ENCODE results near the gene SNCA. TPM values are rescaled to one million over a fixed set of nuclear protein-coding genes. Genes with fewer than 3 reads are reported as not detected.

The SNCA gene
- total and polyA plus RNA-seq, 2 donors: 10.8 to 24.4 TPM

- DNase-seq (ENCODE audit: extremely low spot score): no peak
- WGBS: 63% methylated on average over 4 of the region's 5 CpGs
- no peaks in the 10 kb centered on the region for H3K36me3 ChIP-seq (ENCODE audit: insufficient read depth)
Measured at GRCh38 chr4:89725268-89725667, 111.7 kb downstream of the SNCA start.

GRCh38 chr4:89724716-89725115 lies 112.2 kb downstream of the SNCA start:
- Histone ChIP-seq H3K4me1 (ENCODE audit: insufficient read depth) (no peaks in the 10 kb centered on the region), H3K27ac (ENCODE audit: low read depth) (no peak overlapping the region), H3K36me3 (ENCODE audit: insufficient read depth) (no peaks in the 10 kb centered on the region), H3K4me3 (ENCODE audit: low read depth, low read length) (no peak overlapping the region)
- no peak for DNase-seq (ENCODE audit: extremely low spot score)
- WGBS: 76% methylated on average over 2 of the region's 2 CpGs

More at GRCh38 chr4:89725268-89725667, 111.7 kb downstream of the SNCA start:
- Histone ChIP-seq H3K4me1 (ENCODE audit: insufficient read depth) (no peaks in the 10 kb centered on the region), H3K27ac (ENCODE audit: low read depth) (no peak overlapping the region), H3K4me3 (ENCODE audit: low read depth, low read length) (no peak overlapping the region)

DNA sequence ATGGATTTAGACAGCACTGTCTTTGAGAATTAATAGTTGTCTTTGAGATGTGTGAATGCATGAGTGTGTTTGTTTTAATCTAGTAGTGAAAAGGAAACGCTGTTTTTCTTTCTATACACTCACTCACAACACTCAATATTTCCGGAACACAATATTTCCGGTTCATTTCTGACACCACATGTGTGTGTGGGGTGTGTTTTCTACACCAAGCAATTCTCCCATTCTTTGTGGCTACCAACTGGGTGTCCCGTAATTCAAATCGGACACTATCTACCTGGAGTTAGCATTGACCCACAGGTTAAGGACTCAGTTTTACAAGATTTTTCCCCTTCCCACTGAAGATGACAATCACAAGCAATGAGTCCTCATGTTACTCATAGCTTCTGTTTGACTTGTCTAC lies 113.9 kb downstream of the SNCA start:
- H3K27ac ChIP-seq (ENCODE audit: low read depth): no peak overlapping the region
- WGBS: 69% methylated on average over 5 of the region's 5 CpGs

GRCh38 chr4:89722517-89722916 lies 114.4 kb downstream of the SNCA start:
- Histone ChIP-seq H3K27ac (ENCODE audit: low read depth) (no peak overlapping the region), H3K4me3 (ENCODE audit: low read depth, low read length) (no peak overlapping the region), H3K36me3 (ENCODE audit: insufficient read depth) (no peaks in the 10 kb centered on the region), H3K4me1 (ENCODE audit: insufficient read depth) (no peaks in the 10 kb centered on the region)
- no peak for DNase-seq (ENCODE audit: extremely low spot score)
- 82% methylated on average over 2 of the region's 2 CpGs for whole genome bisulfite sequencing

More for the DNA sequence above, 113.9 kb downstream of the SNCA start:
- Histone ChIP-seq H3K36me3 (ENCODE audit: insufficient read depth) (no peaks in the 10 kb centered on the region), H3K4me1 (ENCODE audit: insufficient read depth) (no peaks in the 10 kb centered on the region), H3K4me3 (ENCODE audit: low read depth, low read length) (no peak overlapping the region)
- DNase-seq (ENCODE audit: extremely low spot score): no peak

DNA sequence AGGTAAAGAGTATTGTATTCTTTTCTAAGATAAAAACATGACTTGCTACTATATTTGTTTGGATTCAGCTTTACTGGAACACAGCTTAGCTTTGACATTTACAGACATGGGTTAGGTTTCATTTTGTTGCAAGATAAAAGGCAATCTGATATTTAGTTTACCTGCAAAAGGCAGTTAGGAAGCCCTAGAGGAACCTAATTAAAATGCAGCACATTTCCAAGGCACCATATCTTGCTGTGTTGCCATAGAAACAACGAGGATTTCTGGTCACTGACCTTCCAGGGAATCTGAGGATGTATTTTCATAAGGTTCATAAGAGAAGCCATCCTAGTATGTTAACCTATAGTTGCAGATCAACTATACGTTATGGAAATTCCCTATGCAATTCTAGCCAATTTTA lies 116.0 kb downstream of the SNCA start:
- H3K27ac ChIP-seq (ENCODE audit: low read depth): no peak overlapping the region
- H3K36me3 ChIP-seq (ENCODE audit: insufficient read depth): no peaks in the 10 kb centered on the region
- H3K4me3 ChIP-seq (ENCODE audit: low read depth, low read length): no peak overlapping the region
- 57% methylated on average over 2 of the region's 2 CpGs for WGBS
- no peaks in the 10 kb centered on the region for H3K4me1 ChIP-seq (ENCODE audit: insufficient read depth)
- no peak for DNase-seq (ENCODE audit: extremely low spot score)

DNA sequence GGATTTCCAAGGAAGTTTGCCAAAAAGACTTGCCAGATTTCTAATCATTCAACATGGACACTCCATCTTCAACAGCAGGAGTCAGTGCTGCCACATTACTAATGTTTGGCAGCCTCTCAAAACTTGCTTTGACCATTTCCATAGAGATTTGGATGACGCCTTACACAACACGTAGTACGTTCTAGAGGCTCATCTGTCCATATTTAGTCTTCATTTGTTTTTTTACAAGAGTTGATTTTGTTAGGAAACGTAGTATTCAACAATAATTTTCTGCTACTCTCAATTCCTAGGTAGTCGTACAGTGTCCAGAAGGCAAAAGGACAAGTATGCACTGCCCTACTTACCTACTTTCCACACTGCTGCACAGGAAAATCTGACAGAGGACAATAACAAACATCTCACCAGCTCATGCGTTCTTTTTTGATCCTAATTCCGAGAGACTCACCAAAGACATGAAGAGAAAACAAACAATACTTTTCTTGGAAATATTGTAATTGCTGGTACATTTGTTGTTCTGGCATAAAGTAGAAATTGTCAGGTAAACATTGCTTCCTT lies 117.3 kb downstream of the SNCA start:
- Histone ChIP-seq H3K4me1 (ENCODE audit: insufficient read depth) (no peaks in the 10 kb centered on the region), H3K36me3 (ENCODE audit: insufficient read depth) (no peaks in the 10 kb centered on the region), H3K4me3 (ENCODE audit: low read depth, low read length) (no peak overlapping the region), H3K27ac (ENCODE audit: low read depth) (no peak overlapping the region)
- no peak for DNase-seq (ENCODE audit: extremely low spot score)
- WGBS: 87% methylated on average over 7 of the region's 7 CpGs

DNA sequence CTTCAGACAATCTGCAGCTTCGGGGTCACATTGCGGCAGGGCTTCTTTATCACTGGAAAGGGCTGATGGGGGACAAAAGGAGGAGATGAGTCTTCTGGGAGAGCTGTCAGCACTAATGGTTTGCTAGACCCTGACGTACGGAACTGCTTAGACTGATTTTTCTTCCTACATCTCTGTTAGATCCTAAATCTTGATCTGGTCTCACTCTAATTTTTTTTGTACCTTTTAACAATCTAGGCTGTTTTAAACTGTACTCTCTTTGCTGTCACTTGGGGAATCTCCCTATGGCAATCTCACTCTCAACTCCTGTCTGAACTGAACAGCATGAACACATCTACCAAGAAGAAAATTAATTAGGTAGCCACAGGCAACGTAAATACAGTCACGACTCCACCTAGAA lies 120.1 kb downstream of the SNCA start:
- Histone ChIP-seq H3K4me1 (ENCODE audit: insufficient read depth) (no peaks in the 10 kb centered on the region), H3K36me3 (ENCODE audit: insufficient read depth) (no peaks in the 10 kb centered on the region), H3K27ac (ENCODE audit: low read depth) (no peak overlapping the region), H3K4me3 (ENCODE audit: low read depth, low read length) (no peak overlapping the region)
- WGBS: 72% methylated on average over 6 of the region's 6 CpGs
- DNase-seq (ENCODE audit: extremely low spot score): no peak

DNA sequence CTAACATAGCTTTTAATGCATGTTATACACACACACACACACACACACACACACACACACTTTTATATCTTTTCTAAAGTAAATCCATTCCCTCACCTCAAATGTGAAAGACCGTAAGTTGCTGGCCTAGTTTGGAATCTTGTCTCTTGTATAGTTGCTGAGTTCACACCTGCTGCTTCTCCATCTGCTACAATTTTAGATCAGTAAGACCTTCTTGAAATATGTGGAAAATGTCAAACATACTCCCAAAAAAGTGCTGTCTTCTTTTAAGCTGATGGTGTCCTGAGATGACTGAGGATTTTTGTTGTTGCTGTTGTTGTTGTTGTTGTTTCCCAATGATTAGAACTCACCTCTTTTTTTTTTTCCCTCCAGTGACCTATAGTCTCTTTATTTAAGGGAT lies 121.3 kb downstream of the SNCA start:
- 97% methylated on average over 1 of the region's 1 CpG for WGBS
- no peak overlapping the region for H3K4me3 ChIP-seq (ENCODE audit: low read depth, low read length)
- no peaks in the 10 kb centered on the region for H3K4me1 ChIP-seq (ENCODE audit: insufficient read depth)
- no peak for DNase-seq (ENCODE audit: extremely low spot score)
- H3K27ac ChIP-seq (ENCODE audit: low read depth): no peak overlapping the region
- H3K36me3 ChIP-seq (ENCODE audit: insufficient read depth): no peaks in the 10 kb centered on the region

DNA sequence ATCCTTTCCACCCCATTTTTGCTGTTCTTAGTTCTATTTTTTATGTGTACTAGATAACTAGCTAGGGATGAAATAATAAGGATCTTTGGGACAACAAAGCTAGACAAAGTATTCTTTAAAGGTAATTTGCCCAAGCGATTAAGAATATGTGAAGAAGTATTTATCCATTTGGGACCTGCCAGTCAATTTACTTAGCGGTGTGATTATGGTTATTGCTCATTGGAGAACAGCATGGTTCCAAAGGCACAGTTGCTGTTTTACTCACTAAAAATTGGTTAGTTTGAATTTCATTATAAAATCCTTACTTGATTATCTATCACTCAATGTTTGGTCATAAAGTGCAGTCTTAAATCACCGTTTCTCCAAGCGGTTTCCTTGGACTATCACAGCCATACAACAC lies 124.1 kb downstream of the SNCA start:
- DNase-seq (ENCODE audit: extremely low spot score): no peak
- no peaks in the 10 kb centered on the region for H3K36me3 ChIP-seq (ENCODE audit: insufficient read depth)
- 91% methylated on average over 4 of the region's 4 CpGs for WGBS
- H3K27ac ChIP-seq (ENCODE audit: low read depth): no peak overlapping the region
- no peak overlapping the region for H3K4me3 ChIP-seq (ENCODE audit: low read depth, low read length)
- H3K4me1 ChIP-seq (ENCODE audit: insufficient read depth): no peaks in the 10 kb centered on the region

- peak; percentile 3 for DNase-seq (ENCODE audit: extremely low spot score)
- Histone ChIP-seq H3K4me1 (ENCODE audit: insufficient read depth) (no peaks in the 10 kb centered on the region), H3K27ac (ENCODE audit: low read depth) (no peak overlapping the region), H3K36me3 (ENCODE audit: insufficient read depth) (no peaks in the 10 kb centered on the region), H3K4me3 (ENCODE audit: low read depth, low read length) (no peak overlapping the region)
- 29% methylated on average over 2 of the region's 2 CpGs for WGBS
Measured at GRCh38 chr4:89712141-89712540, 124.8 kb downstream of the SNCA start.

GRCh38 chr4:89708903-89709421 lies 128.0 kb downstream of the SNCA start:
- Histone ChIP-seq H3K4me1 (ENCODE audit: insufficient read depth) (no peaks in the 10 kb centered on the region), H3K27ac (ENCODE audit: low read depth) (no peak overlapping the region), H3K4me3 (ENCODE audit: low read depth, low read length) (no peak overlapping the region), H3K36me3 (ENCODE audit: insufficient read depth) (no peaks in the 10 kb centered on the region)
- WGBS: 26% methylated on average over 2 of the region's 2 CpGs
- DNase-seq (ENCODE audit: extremely low spot score): no peak

DNA sequence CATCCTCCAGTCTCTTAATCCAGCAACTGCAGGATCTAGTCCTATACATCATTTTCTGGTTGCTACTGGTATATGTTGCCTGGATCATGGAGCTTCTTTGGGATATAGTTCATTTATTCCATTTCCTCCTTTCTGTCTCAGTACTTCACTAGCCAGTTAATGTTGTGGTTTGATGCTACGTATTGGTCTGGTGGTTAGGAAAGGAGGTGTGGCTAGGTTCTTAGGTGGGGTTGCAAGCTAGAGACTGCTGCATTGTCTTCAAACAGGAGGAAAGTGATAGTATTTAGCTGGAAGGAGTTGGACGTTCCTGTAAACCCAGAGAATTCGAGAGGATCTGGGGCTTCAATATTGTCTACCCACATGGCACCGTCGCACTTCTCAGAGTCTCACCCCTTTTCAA lies 129.5 kb downstream of the SNCA start:
- H3K27ac ChIP-seq (ENCODE audit: low read depth): no peak overlapping the region
- no peak for DNase-seq (ENCODE audit: extremely low spot score)
- H3K4me1 ChIP-seq (ENCODE audit: insufficient read depth): no peaks in the 10 kb centered on the region
- H3K4me3 ChIP-seq (ENCODE audit: low read depth, low read length): no peak overlapping the region
- 97% methylated on average over 5 of the region's 5 CpGs for WGBS
- no peaks in the 10 kb centered on the region for H3K36me3 ChIP-seq (ENCODE audit: insufficient read depth)

DNA sequence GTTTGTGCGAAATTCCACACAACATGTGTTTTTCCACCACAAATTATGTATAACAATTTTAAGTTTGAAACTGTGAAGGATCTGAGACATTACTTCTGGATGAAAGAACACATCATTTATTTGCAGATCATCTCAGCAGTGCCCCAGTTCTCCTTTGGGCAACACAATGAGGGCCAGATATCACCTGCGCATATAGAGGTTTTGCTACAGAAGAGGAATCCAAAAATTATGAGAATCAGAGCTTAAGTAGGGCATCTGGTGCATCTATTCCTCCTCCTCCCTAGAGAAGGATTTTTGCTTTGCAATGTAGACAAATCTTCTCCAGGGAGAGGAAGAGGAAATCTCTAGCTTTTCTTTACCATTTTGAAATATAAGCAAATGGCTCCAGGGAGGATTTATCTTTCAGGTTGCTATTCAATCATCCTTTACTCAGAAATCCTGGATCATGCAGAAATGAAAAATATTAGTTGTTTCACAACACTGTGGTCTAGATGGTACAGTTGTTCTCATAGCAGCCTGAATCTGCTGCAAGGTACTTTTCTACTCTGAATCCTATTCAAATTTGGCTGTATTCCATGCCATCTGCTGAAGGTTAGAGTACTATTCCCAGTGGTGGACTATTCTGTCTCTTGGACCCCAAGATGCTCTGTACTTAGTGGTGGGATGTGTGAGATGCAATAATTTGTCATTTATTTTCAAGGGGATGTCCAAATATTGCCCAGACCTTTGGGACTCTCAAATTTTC lies 132.1 kb downstream of the SNCA start:
- 80% methylated on average over 2 of the region's 2 CpGs for WGBS
- H3K27ac ChIP-seq (ENCODE audit: low read depth): no peak overlapping the region

DNA sequence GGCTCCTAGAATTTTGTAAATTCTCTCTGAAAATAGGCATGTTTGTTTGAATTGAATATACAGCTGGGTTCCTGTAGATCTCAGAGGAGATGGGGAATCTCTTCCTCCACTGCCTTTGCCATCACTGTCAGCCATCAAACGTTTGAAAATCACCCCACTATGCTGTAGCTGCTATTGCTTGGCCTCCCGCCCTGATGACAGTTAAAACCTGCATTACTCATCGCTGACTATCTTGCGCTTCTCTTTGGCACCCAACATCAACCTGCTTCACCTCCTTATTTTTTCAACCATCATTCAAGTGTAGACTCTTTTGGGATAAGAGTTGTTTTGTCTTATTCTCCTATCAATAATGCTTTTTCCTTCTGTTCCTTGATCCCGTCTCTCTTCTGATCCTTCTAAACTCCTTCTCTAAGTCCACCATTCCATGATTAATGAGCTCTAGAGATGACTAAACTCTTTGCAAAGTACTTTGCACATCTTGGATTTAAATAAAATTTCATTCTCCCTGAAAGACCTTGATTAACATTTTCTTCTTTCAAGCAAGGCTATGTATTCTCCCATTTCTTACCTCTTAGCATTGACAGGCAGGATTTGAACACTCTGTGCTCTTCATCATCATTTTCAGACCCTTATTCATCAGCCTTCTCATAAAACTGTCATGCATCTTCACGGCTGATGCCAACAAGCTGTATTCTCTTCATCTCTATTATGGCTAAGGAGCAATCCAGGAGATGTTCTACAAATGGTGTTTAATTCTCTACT lies 133.0 kb downstream of the SNCA start:
- no peak overlapping the region for H3K4me3 ChIP-seq (ENCODE audit: low read depth, low read length)
- no peak for DNase-seq (ENCODE audit: extremely low spot score)
- peaks cover 2% of the 10 kb centered on the region for H3K36me3 ChIP-seq (ENCODE audit: insufficient read depth)
- no peak overlapping the region for H3K27ac ChIP-seq (ENCODE audit: low read depth)
- WGBS: 77% methylated on average over 6 of the region's 6 CpGs
- no peaks in the 10 kb centered on the region for H3K4me1 ChIP-seq (ENCODE audit: insufficient read depth)

More for the DNA sequence above, 132.1 kb downstream of the SNCA start:
- H3K4me3 ChIP-seq (ENCODE audit: low read depth, low read length): no peak overlapping the region
- H3K4me1 ChIP-seq (ENCODE audit: insufficient read depth): no peaks in the 10 kb centered on the region
- no peaks in the 10 kb centered on the region for H3K36me3 ChIP-seq (ENCODE audit: insufficient read depth)
- no peak for DNase-seq (ENCODE audit: extremely low spot score)

Measured in urinary bladder (tissue), 4 donors.